ENCODE measurements around the gene SLF2. TPM values are rescaled to one million over a fixed set of nuclear protein-coding genes. Genes with fewer than 3 reads are reported as not detected.

Gene SLF2
- total and polyA plus RNA-seq, 2 of the 8 experiments (the other 6 are each of a cell fraction or from before 2014, with no cell fraction given), result 5.5 to 20.9 TPM

GRCh38 chr10:100996678-100997359 is 84.1 kb downstream of the SLF2 start (continued):
- TF ChIP-seq RNF2 (IDR thresholded peaks at IDR 0.05; ENCODE audit: borderline replicate concordance, low read depth, low read length, missing control alignments, poor library complexity, severe bottlenecking) (no peak), ZNF274 (IDR thresholded peaks at IDR 0.05; ENCODE audit: borderline replicate concordance, extremely low read depth, low read length) (no peak), E2F6 (IDR thresholded peaks at IDR 0.05) (no peak), KDM1A (IDR thresholded peaks at IDR 0.05; ENCODE audit: borderline replicate concordance, low read length) (no peak), POLR2AphosphoS5 (IDR thresholded peaks at IDR 0.05; ENCODE audit: low read depth, low read length) (peak; percentile 48; the same call in 1 of the 2 replicates), SP4 (IDR thresholded peaks at IDR 0.05; ENCODE audit: low read length) (no peak; the same call in 1 of the 2 replicates), SP1 (IDR thresholded peaks at IDR 0.05; ENCODE audit: low read depth, low read length) (no peak), ATF3 (IDR thresholded peaks at IDR 0.05; ENCODE audit: insufficient read depth, low read depth, low read length) (peak; percentile 51), HDAC2 (IDR thresholded peaks at IDR 0.05; ENCODE audit: borderline replicate concordance in 1 of 2, low read depth in 2 of 2, low read length in 2 of 2) (no peak; a peak in 1 of 4 replicates), USF2 (IDR thresholded peaks at IDR 0.05; ENCODE audit: low read length) (peak; percentile 84), KDM4A (IDR thresholded peaks at IDR 0.05; ENCODE audit: low read depth, low read length, severe bottlenecking) (peak; percentile 72), ASH2L (IDR thresholded peaks at IDR 0.05; ENCODE audit: low read length) (peak; percentile 48), GABPA (IDR thresholded peaks at IDR 0.05; ENCODE audit: borderline replicate concordance, insufficient read depth, low read length) (no peak), TAF7 (optimal IDR thresholded peaks at IDR 0.05; ENCODE audit: borderline replicate concordance, low read depth, low read length) (no peak), POLR2A (IDR thresholded peaks at IDR 0.05; ENCODE audit: control extremely low read depth in 1 of 2, low read depth in 2 of 2, low read length in 2 of 2) (peak in 1 of 2 experiments; percentile 68; a peak in 2 of 3 replicates), MAX (IDR thresholded peaks at IDR 0.05) (peak; percentile 31; the same call in 1 of the 2 replicates), MAFK (IDR thresholded peaks at IDR 0.05; ENCODE audit: low read depth, low read length) (no peak), TBP (IDR thresholded peaks at IDR 0.05; ENCODE audit: low read depth, low read length) (peak; percentile 45; the same call in 1 of the 2 replicates)
- TF ChIP-seq, protein P1, sequence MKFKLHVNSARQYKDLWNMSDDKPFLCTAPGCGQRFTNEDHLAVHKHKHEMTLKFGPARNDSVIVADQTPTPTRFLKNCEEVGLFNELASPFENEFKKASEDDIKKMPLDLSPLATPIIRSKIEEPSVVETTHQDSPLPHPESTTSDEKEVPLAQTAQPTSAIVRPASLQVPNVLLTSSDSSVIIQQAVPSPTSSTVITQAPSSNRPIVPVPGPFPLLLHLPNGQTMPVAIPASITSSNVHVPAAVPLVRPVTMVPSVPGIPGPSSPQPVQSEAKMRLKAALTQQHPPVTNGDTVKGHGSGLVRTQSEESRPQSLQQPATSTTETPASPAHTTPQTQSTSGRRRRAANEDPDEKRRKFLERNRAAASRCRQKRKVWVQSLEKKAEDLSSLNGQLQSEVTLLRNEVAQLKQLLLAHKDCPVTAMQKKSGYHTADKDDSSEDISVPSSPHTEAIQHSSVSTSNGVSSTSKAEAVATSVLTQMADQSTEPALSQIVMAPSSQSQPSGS (IDR thresholded peaks at IDR 0.05; ENCODE audit: low read length), result no peak
